ENCODE measurements around the gene SLC2A13. TPM values are rescaled to one million over a fixed set of nuclear protein-coding genes. Genes with fewer than 3 reads are reported as not detected.

The SLC2A13 gene
- polyA plus RNA-seq, 1 donor (not counting 4 experiments of a cell fraction or from before 2014, with no cell fraction given) = 1.1 TPM

- TF ChIP-seq EZH2 (IDR thresholded peaks at IDR 0.05; ENCODE audit: low read length) (no peak), CTCF (optimal IDR thresholded peaks at IDR 0.05 in 1 of 3, IDR thresholded peaks at IDR 0.05 in 1 of 3, conservative IDR thresholded peaks at IDR 0.05 in 1 of 3; ENCODE audit: extremely low read depth in 1 of 3, insufficient read depth in 2 of 3, low read length in 3 of 3) (no peak)
- Histone ChIP-seq H2AFZ (ENCODE audit: control insufficient read depth, low read length) (no peak overlapping the region), H3K4me1 (ENCODE audit: control insufficient read depth, extremely low read depth, insufficient read depth, low read length) (peaks cover 9% of the 10 kb centered on the region), H3K27me3 (ENCODE audit: control insufficient read depth, extremely low read depth, insufficient read depth, low read length) (no peaks in the 10 kb centered on the region), H3K79me2 (ENCODE audit: control insufficient read depth, insufficient read depth, low read length) (no peaks in the 10 kb centered on the region), H3K9ac (ENCODE audit: control insufficient read depth, extremely low read depth, insufficient read depth, low read length) (no peak overlapping the region), H4K20me1 (ENCODE audit: control insufficient read depth, extremely low read depth, insufficient read depth, low read length) (no peaks in the 10 kb centered on the region), H3K9me1 (ENCODE audit: control insufficient read depth, extremely low read depth, insufficient read depth, low read length) (no peaks in the 10 kb centered on the region), H3K4me2 (ENCODE audit: control insufficient read depth, extremely low read depth, insufficient read depth, low read depth, low read length) (no peak overlapping the region), H3K9me3 (ENCODE audit: control insufficient read depth, low read depth, low read length) (no peaks in the 10 kb centered on the region), H3K27ac (ENCODE audit: control insufficient read depth, insufficient read depth, low read length) (no peak overlapping the region), H3K4me3 (ENCODE audit: control insufficient read depth in 2 of 3, extremely low read depth in 1 of 3, insufficient read depth in 2 of 3, low read depth in 1 of 3, low read length in 3 of 3) (no peak overlapping the region), H3K36me3 (ENCODE audit: control insufficient read depth in 2 of 2, extremely low read depth in 1 of 2, insufficient read depth in 2 of 2, low read length in 2 of 2) (no peaks in the 10 kb centered on the region)
- dilution Hi-C loops (cut with MboI; ENCODE audit: extremely low pct_ligation_motif_present, low sequenced_read_pairs) = no loop called here
- DNase-seq (ENCODE audit: low read depth, low spot score) = no peak
- FAIRE-seq = no peak
Measured at GRCh38 chr12:40149673-40150260, 43.9 kb upstream of the SLC2A13 start.

GRCh38 chr12:40146800-40147797 is 41.2 kb upstream of the SLC2A13 start:
- H3K9me1 ChIP-seq (ENCODE audit: control insufficient read depth, extremely low read depth, insufficient read depth, low read length) = no peaks in the 10 kb centered on the region
- no peak overlapping the region for H3K9ac ChIP-seq (ENCODE audit: control insufficient read depth, extremely low read depth, insufficient read depth, low read length)
- no peak overlapping the region for H2AFZ ChIP-seq (ENCODE audit: control insufficient read depth, low read length)
- no peaks in the 10 kb centered on the region for H3K27me3 ChIP-seq (ENCODE audit: control insufficient read depth, extremely low read depth, insufficient read depth, low read length)
- no peaks in the 10 kb centered on the region for H3K79me2 ChIP-seq (ENCODE audit: control insufficient read depth, insufficient read depth, low read length)
- H3K4me3 ChIP-seq (ENCODE audit: control insufficient read depth in 2 of 3, extremely low read depth in 1 of 3, insufficient read depth in 2 of 3, low read depth in 1 of 3, low read length in 3 of 3) = no peak overlapping the region
- H3K4me1 ChIP-seq (ENCODE audit: control insufficient read depth, extremely low read depth, insufficient read depth, low read length) = peaks cover 10% of the 10 kb centered on the region
- H3K27ac ChIP-seq (ENCODE audit: control insufficient read depth, insufficient read depth, low read length) = no peak overlapping the region
- no peaks in the 10 kb centered on the region for H3K36me3 ChIP-seq (ENCODE audit: control insufficient read depth in 2 of 2, extremely low read depth in 1 of 2, insufficient read depth in 2 of 2, low read length in 2 of 2)
- DNase-seq (ENCODE audit: low read depth, low spot score) (no peak), FAIRE-seq (no peak)
- H3K4me2 ChIP-seq (ENCODE audit: control insufficient read depth, extremely low read depth, insufficient read depth, low read depth, low read length) = no peak overlapping the region
- no peak for TF ChIP-seq EZH2 (IDR thresholded peaks at IDR 0.05; ENCODE audit: low read length)
- TF ChIP-seq CTCF (optimal IDR thresholded peaks at IDR 0.05 in 1 of 3, IDR thresholded peaks at IDR 0.05 in 1 of 3, conservative IDR thresholded peaks at IDR 0.05 in 1 of 3; ENCODE audit: extremely low read depth in 1 of 3, insufficient read depth in 2 of 3, low read length in 3 of 3) = no peak
- H3K9me3 ChIP-seq (ENCODE audit: control insufficient read depth, low read depth, low read length) = no peaks in the 10 kb centered on the region
- dilution Hi-C loops (cut with MboI; ENCODE audit: extremely low pct_ligation_motif_present, low sequenced_read_pairs) = no loop called here
- no peaks in the 10 kb centered on the region for H4K20me1 ChIP-seq (ENCODE audit: control insufficient read depth, extremely low read depth, insufficient read depth, low read length)

Data from keratinocyte (primary cell).